Measurements from ENCODE around the gene PANK4.

The PANK4 gene

GRCh38 chr1:2519729-2520128 lies 6.7 kb downstream of the PANK4 start:
- H3K4me3 Mint-ChIP-seq, result no peak overlapping the region
- H3K27me3 Mint-ChIP-seq, result no peaks in the 10 kb centered on the region
- DNase-seq, result no peak
- H3K9me3 Mint-ChIP-seq, result no peaks in the 10 kb centered on the region
- peaks cover 25% of the 10 kb centered on the region for H3K4me1 Mint-ChIP-seq (ENCODE audit: low read depth)
- H3K27ac Mint-ChIP-seq, result no peak overlapping the region
- H3K36me3 Mint-ChIP-seq (ENCODE audit: low read depth), result peaks cover 65% of the 10 kb centered on the region

GRCh38 chr1:2519029-2519685 lies 7.2 kb downstream of the PANK4 start:
- Mint-ChIP-seq H3K27ac (peak overlapping the region; percentile 29), H3K36me3 (ENCODE audit: low read depth) (peaks cover 63% of the 10 kb centered on the region)

GRCh38 chr1:2518528-2518927 lies 7.9 kb downstream of the PANK4 start:
- no peak overlapping the region for H3K4me3 Mint-ChIP-seq
- no peaks in the 10 kb centered on the region for H3K27me3 Mint-ChIP-seq
- no peak for DNase-seq
- H3K9me3 Mint-ChIP-seq, result no peaks in the 10 kb centered on the region
- peaks cover 68% of the 10 kb centered on the region for H3K36me3 Mint-ChIP-seq (ENCODE audit: low read depth)
- no peak overlapping the region for H3K27ac Mint-ChIP-seq
- peaks cover 13% of the 10 kb centered on the region for H3K4me1 Mint-ChIP-seq (ENCODE audit: low read depth)

More at GRCh38 chr1:2519029-2519685, 7.2 kb downstream of the PANK4 start:
- H3K9me3 Mint-ChIP-seq, result no peaks in the 10 kb centered on the region
- H3K4me3 Mint-ChIP-seq, result no peak overlapping the region
- no peak for DNase-seq
- no peaks in the 10 kb centered on the region for H3K27me3 Mint-ChIP-seq
- peaks cover 19% of the 10 kb centered on the region for H3K4me1 Mint-ChIP-seq (ENCODE audit: low read depth)

DNA sequence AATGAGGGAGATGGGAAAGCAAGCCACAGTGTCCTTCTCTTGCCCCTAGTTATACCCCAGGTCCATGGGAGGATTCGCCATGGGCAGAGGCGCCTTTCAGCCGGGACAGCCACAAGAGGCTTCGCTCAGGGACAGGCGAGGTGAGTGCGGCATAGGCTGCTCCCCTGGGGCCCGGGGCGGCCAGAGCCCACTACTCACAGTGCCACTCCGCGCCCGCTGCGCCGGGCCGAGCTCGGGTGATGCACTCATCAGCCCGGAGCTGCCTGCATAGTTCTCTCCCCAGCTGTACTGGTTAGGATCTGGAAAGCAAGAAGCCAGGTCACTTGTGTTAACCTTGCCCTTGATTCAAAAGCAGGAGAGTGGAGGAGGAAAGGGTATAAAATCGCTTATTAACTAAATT lies 8.4 kb downstream of the PANK4 start:
- peaks cover 7% of the 10 kb centered on the region for H3K4me1 Mint-ChIP-seq (ENCODE audit: low read depth)
- H3K27me3 Mint-ChIP-seq, result no peaks in the 10 kb centered on the region
- H3K36me3 Mint-ChIP-seq (ENCODE audit: low read depth), result peaks cover 70% of the 10 kb centered on the region
- no peak overlapping the region for H3K27ac Mint-ChIP-seq
- DNase-seq, result no peak
- no peak overlapping the region for H3K4me3 Mint-ChIP-seq
- H3K9me3 Mint-ChIP-seq, result no peaks in the 10 kb centered on the region

DNA sequence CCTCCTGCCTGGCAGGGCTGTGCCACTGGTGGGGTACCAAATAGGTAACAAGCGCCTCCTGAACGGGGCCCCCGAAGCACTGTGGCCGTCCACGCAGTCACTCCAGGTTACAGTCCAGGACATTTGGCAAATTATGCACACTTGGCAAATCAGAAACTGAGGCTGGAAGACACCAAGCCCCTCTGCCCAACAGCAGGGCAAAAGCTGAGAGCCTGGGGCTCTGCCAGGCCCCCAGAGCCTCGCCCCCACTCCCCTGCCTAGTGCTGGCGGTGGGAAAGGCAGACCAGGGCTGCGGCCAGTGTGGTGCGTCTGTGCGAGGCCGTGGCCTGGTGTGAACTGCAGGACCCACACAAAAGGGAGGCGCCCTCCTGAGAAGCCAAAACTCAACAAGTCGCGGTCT lies 9.4 kb downstream of the PANK4 start:
- Mint-ChIP-seq H3K4me3 (no peak overlapping the region), H3K4me1 (ENCODE audit: low read depth) (no peaks in the 10 kb centered on the region), H3K27me3 (no peaks in the 10 kb centered on the region), H3K36me3 (ENCODE audit: low read depth) (peaks cover 78% of the 10 kb centered on the region), H3K27ac (no peak overlapping the region), H3K9me3 (no peaks in the 10 kb centered on the region)
- no peak for DNase-seq

DNA sequence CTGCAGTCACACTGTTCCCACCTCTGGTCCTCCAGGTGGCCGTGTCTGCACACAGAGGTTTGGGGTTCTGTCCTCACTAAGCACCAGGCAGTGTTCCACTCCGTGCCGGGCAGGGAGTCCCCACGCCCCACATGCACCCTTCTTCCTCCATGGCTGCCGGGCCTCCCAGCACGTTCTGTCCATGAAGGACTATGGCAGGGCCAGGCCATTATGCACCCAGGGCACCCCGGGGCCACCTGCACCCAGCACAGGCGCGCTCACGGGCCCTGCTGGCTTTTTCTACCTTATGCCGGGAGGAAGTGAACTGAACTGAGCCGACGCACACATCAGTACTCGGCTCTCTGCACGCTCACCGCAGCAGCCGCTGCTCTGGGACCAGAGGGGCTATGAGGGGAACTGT lies 10.3 kb downstream of the PANK4 start:
- no peak for DNase-seq
- Mint-ChIP-seq H3K27me3 (no peaks in the 10 kb centered on the region), H3K27ac (no peak overlapping the region), H3K9me3 (no peaks in the 10 kb centered on the region), H3K36me3 (ENCODE audit: low read depth) (peaks cover 78% of the 10 kb centered on the region), H3K4me1 (ENCODE audit: low read depth) (no peaks in the 10 kb centered on the region), H3K4me3 (no peak overlapping the region)

GRCh38 chr1:2515763-2516080 lies 10.7 kb downstream of the PANK4 start:
- Mint-ChIP-seq H3K36me3 (ENCODE audit: low read depth) (peaks cover 74% of the 10 kb centered on the region), H3K27ac (no peak overlapping the region), H3K9me3 (no peaks in the 10 kb centered on the region), H3K4me1 (ENCODE audit: low read depth) (no peaks in the 10 kb centered on the region), H3K4me3 (no peak overlapping the region), H3K27me3 (no peaks in the 10 kb centered on the region)
- DNase-seq, result no peak

DNA sequence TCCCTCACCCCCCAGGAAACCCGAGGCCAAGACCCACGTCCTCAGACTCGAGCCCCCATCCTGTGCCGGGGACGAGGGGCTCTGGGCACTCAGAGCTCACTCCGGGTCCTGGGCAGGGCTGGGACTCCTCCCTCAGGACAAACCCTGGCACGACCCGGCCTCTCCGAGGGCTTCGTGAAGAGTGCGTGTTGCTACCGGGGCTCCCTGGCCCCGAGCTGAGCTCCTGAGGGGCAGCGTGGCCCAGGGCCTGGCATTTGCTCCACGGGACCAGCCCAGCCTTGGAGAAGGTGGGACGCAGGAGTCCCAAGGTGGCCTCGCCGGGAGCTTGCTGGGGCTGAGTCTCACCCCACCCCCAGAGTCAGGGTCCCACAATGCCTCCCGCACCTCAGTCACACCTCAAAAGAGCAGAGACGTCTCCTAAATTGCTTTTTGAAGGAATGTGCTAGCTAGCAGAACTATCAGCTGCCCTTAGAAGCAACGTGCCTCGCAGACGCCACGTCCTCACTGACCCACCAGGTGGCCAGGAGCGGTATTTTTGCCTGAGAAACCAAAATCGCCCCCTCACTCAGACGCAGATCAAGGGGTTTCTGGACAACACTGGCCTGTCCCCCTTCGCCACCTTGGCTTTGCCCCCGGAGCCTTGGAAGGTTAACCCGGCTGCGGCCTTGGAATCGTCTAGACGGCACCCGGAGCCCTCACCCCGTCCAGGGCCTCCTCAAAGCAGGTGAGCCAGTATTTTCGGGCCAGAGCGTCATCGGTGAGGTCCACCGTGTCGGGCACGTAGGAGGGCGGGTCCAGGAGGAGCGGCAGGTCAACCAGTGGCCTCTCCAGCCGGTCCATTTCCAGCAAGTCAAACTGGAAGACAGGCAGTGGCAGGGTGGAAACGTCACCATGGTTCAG lies 11.3 kb downstream of the PANK4 start:
- H3K4me3 Mint-ChIP-seq, result no peak overlapping the region
- DNase-seq, result no peak
- H3K4me1 Mint-ChIP-seq (ENCODE audit: low read depth), result no peaks in the 10 kb centered on the region
- no peaks in the 10 kb centered on the region for H3K27me3 Mint-ChIP-seq
- H3K36me3 Mint-ChIP-seq (ENCODE audit: low read depth), result peaks cover 77% of the 10 kb centered on the region
- no peaks in the 10 kb centered on the region for H3K9me3 Mint-ChIP-seq
- no peak overlapping the region for H3K27ac Mint-ChIP-seq

DNA sequence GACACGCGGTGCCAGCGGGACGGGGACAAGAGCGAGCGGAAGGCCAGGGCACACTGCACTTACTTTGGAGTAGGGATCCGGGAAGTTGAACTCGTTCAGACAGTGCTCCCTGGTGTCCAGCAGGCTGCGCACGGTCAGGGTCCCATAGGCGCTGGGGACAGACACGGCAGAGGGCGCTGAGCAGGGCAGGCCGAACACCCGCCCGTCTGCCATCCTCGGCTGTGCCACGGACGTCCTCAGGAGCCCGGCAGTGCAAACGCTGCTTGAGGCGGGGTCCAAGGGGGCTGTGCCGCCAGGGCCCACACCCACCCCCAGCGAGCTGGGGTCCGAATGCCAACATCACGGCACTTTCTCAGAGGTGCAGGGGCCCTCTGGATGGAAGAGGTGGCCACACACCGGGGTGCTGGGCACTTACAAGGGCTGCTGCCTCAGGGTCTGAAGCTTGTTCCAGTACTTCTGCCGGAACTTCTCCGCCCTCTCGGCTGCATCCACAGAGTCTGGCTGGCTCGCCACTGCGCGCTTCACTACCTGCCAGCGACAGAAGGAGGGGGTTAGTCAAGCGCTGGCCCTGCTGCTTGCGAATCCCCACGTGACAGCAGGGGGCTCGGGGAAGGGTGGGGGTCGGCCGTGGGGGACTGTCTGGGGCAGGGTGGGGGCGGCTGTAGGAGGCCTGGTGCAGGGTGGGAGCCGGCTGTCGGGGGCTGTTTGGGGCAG lies 12.3 kb downstream of the PANK4 start:
- H3K36me3 Mint-ChIP-seq (ENCODE audit: low read depth), result peaks cover 83% of the 10 kb centered on the region
- H3K27ac Mint-ChIP-seq, result no peak overlapping the region
- H3K4me1 Mint-ChIP-seq (ENCODE audit: low read depth), result no peaks in the 10 kb centered on the region
- no peak overlapping the region for H3K4me3 Mint-ChIP-seq
- no peaks in the 10 kb centered on the region for H3K27me3 Mint-ChIP-seq
- no peaks in the 10 kb centered on the region for H3K9me3 Mint-ChIP-seq
- DNase-seq, result no peak

- Mint-ChIP-seq H3K4me1 (ENCODE audit: low read depth) (no peaks in the 10 kb centered on the region), H3K4me3 (no peak overlapping the region), H3K27me3 (no peaks in the 10 kb centered on the region), H3K36me3 (ENCODE audit: low read depth) (peaks cover 83% of the 10 kb centered on the region), H3K9me3 (no peaks in the 10 kb centered on the region), H3K27ac (no peak overlapping the region)
- DNase-seq, result no peak
Observed at GRCh38 chr1:2512862-2513421, 13.5 kb downstream of the PANK4 start.

DNA sequence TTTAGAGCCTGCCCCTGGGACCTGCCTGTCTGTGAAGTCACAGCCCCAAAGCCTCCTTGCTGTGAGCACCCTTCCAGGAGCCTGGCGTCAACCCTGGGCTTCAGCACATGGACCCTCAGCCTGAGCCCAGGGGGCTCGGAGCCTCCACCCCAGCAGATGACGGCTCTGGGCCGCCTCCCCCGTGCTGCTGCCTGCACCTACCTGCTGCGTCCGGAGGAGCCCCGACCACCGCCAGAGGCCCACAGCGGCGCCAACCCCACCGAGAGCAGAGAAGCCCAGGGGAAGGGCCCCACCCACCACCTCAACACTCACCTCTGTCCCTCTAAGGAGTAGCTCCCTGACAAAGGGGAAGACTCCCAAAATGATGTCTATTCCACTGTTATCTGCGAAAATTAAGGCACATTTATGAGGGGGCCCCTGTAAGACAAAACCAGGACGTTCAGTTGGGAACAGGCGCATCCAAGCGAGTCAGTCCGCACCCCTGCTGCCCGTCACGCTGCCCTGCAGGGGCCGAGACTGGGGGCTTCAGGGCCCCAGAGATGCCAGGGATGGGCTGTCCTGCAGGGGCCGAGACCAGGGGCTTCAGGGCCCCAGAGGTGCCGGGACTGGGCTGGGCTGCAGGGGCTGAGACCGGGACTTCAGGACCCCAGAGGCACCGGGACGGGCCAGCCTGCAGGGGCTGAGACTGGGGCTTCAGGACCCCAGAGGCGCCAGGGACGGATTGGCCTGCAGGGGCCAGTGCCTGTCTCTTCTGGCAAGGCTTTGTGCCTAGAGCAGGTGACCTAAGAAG lies 15.8 kb downstream of the PANK4 start:
- Mint-ChIP-seq H3K27ac (no peak overlapping the region), H3K27me3 (no peaks in the 10 kb centered on the region), H3K36me3 (ENCODE audit: low read depth) (peaks cover 60% of the 10 kb centered on the region), H3K4me3 (no peak overlapping the region), H3K9me3 (no peaks in the 10 kb centered on the region), H3K4me1 (ENCODE audit: low read depth) (peaks cover under 1% of the 10 kb centered on the region)
- DNase-seq, result no peak

DNA sequence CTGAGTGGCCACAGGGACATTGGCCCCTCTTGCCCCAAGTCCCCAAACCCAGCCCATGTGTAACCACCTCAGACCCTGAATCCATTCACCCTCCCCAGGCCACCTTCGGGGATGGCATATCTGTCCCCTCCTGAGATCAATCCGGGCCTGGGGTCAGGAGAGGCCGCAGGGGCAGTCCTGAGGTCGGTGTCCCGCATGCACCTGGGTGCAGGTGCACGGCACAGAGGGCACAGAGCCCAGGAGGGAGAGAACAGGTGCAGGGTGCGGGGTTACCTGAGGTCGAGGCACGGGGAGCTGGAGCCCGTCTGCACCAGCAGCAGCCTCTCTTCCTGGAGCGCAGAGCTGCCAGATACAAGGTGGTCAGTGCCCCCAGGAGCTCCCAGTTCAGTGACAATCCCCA lies 16.8 kb downstream of the PANK4 start:
- Mint-ChIP-seq H3K36me3 (ENCODE audit: low read depth) (peaks cover 55% of the 10 kb centered on the region), H3K27me3 (no peaks in the 10 kb centered on the region), H3K4me1 (ENCODE audit: low read depth) (peaks cover 3% of the 10 kb centered on the region), H3K9me3 (no peaks in the 10 kb centered on the region), H3K27ac (no peak overlapping the region), H3K4me3 (no peak overlapping the region)
- DNase-seq, result no peak

DNA sequence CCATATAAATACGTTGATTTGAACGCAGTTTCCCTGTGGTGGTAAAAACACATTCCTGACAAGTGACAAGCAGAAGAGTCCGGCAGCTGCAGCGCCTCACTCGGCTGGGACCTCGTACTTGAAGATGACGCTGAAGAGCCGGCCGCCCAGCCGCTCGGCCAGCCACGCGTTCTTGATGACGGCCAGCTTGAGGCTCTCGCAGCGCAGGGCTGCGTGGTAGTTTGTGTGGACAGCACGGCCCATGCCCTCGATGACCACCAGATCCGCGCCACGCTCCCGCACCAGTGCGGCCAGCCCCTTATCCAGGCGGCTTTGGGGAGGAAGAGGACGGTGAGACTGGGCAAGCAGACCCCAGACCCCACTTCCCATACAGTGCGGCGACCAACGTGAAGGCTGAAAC lies 17.6 kb downstream of the PANK4 start:
- DNase-seq, result no peak
- H3K9me3 Mint-ChIP-seq, result no peaks in the 10 kb centered on the region
- H3K36me3 Mint-ChIP-seq (ENCODE audit: low read depth), result peaks cover 52% of the 10 kb centered on the region
- H3K27me3 Mint-ChIP-seq, result no peaks in the 10 kb centered on the region
- H3K4me1 Mint-ChIP-seq (ENCODE audit: low read depth), result peaks cover 3% of the 10 kb centered on the region
- H3K27ac Mint-ChIP-seq, result no peak overlapping the region
- no peak overlapping the region for H3K4me3 Mint-ChIP-seq

GRCh38 chr1:2508180-2508579 lies 18.2 kb downstream of the PANK4 start:
- no peak overlapping the region for H3K27ac Mint-ChIP-seq
- H3K4me3 Mint-ChIP-seq, result no peak overlapping the region
- peaks cover 47% of the 10 kb centered on the region for H3K36me3 Mint-ChIP-seq (ENCODE audit: low read depth)
- no peaks in the 10 kb centered on the region for H3K9me3 Mint-ChIP-seq
- no peak for DNase-seq
- H3K4me1 Mint-ChIP-seq (ENCODE audit: low read depth), result peaks cover 3% of the 10 kb centered on the region
- H3K27me3 Mint-ChIP-seq, result no peaks in the 10 kb centered on the region
